Thyroid gland (tissue), 4 donors: ENCODE measurements around the gene NACC1. TPM values are rescaled to one million over a fixed set of nuclear protein-coding genes. Genes with fewer than 3 reads are reported as not detected.
A peak's percentile ranks its signal among the peaks of the same experiment; 100 is the strongest.

ENCODE experiments used
- DNase-seq, 2 donors: peaks; one replicate each; pipeline ENCODE4 v3.0.0-alpha.2; 2019
- H3K27ac ChIP-seq, 3 donors: fragments of 200-600 bp; sonication (generic); 1 replicate in 2 of 3; 2 replicates in 1 of 3; pipeline ENCODE4 v1.5.1; 2016 to 2019; ENCODE audit warnings: mild to moderate bottlenecking in 1 of 3, moderate library complexity in 1 of 3
- H3K27me3 ChIP-seq: fragments of 200-600 bp; sonication (generic); one replicate; pipeline ENCODE4 v1.5.1; 2019
- H3K36me3 ChIP-seq, 2 donors: fragments of 200-600 bp; sonication (generic); one replicate each; pipeline ENCODE4 v1.5.1; 2016 to 2019
- H3K4me1 ChIP-seq, 2 donors: fragments of 200-600 bp; sonication (generic); one replicate each; pipeline ENCODE4 v1.5.1; 2017 to 2019
- H3K4me3 ChIP-seq, 3 donors: fragments of 200-600 bp; sonication (generic); replicated peaks in 1 of 3; 1 replicate in 2 of 3; 2 replicates in 1 of 3; pipeline ENCODE4 v1.5.1; 2016; ENCODE audit warnings: mild to moderate bottlenecking in 1 of 3
- H3K9me3 ChIP-seq: fragments of 200-600 bp; sonication (generic); one replicate; pipeline ENCODE4 v1.5.1; 2017
- CTCF ChIP-seq, 6 experiments: fragments of 200-600 bp in 3 of 6; fragments of 450-650 bp in 3 of 6; sonication (generic) in 3 of 6; IDR thresholded peaks; one replicate each; pipeline ENCODE4 v1.5.1; 2016 to 2019; ENCODE audit warnings: antibody characterized with exemption in 6 of 6, mild to moderate bottlenecking in 2 of 6, inconsistent platforms in 1 of 6, moderate library complexity in 1 of 6
- POLR2A ChIP-seq, 2 donors: fragments of 450-650 bp; IDR thresholded peaks; one replicate each; pipeline ENCODE4 v1.6.1; 2017; ENCODE audit warnings: antibody characterized with exemption in 2 of 2, mild to moderate bottlenecking in 2 of 2, moderate library complexity in 1 of 2
- WGBS, 2 donors: methylation state at CpG; one replicate each; pipeline ENCODE4 v1.1.5; 2017; 5-methylcytosine and 5-hydroxymethylcytosine counted together
- intact Hi-C: fragments of 100-400 bp; cut with DNase I; formaldehyde crosslinking; loops from one replicate; pipeline ENCODE4 v1.15.1; 2023
- total RNA-seq, 4 donors: library from RNA; depleted of rRNA; stranded (reverse); fragments of >200 nt; gene quantifications; one replicate each; pipeline ENCODE4 v1.2.3, GENCODE V29; 2016

NACC1 gene
- total RNA-seq, 4 donors from 2014 or later: 16.9 to 67.7 (median 43.0) TPM

GRCh38 chr19:13093407-13094105 is 24.5 kb upstream of the NACC1 start:
- Histone ChIP-seq H3K4me3 (no peak overlapping the region), H3K27me3 (no peaks in the 10 kb centered on the region), H3K36me3 (peaks cover 0 to 15% of the 10 kb centered on the region in 2 donors), H3K27ac (peak overlapping the region in 2 of 3 donors; percentile 8 to 18), H3K4me1 (peaks cover 10 to 35% of the 10 kb centered on the region in 2 donors), H3K9me3 (no peaks in the 10 kb centered on the region)
- peak; percentile 72 to 79 for DNase-seq
- 57 to 61% methylated on average over 7 to 8 of the region's 12 CpGs for WGBS, 2 donors
- intact Hi-C loops: loop anchor here (2.0 kb wide), 1 partner anchor 111 kb away; no protein-coding TSS in a partner anchor
- TF ChIP-seq CTCF (IDR thresholded peaks at IDR 0.05): peak; percentile 87 to 96 (median 92)
- TF ChIP-seq POLR2A (IDR thresholded peaks at IDR 0.05): no peak

- Histone ChIP-seq H3K4me3 (no peak overlapping the region), H3K27ac (no peak overlapping the region), H3K9me3 (no peaks in the 10 kb centered on the region), H3K27me3 (no peaks in the 10 kb centered on the region), H3K36me3 (peaks cover 0 to 15% of the 10 kb centered on the region in 2 donors), H3K4me1 (peaks cover 14 to 40% of the 10 kb centered on the region in 2 donors)
- TF ChIP-seq POLR2A (IDR thresholded peaks at IDR 0.05) (no peak), CTCF (IDR thresholded peaks at IDR 0.05) (peak in 1 of 6 experiments; percentile 1)
- no peak for DNase-seq
- intact Hi-C loops: loop anchor here (2.0 kb wide), 1 partner anchor 111 kb away; no protein-coding TSS in a partner anchor
- WGBS, 2 donors: 54 to 62% methylated on average over 5 of the region's 5 CpGs
These were observed 24.0 kb upstream of the NACC1 start for GRCh38 chr19:13094106-13094504.

- DNase-seq: no peak
- Histone ChIP-seq H3K27ac (no peak overlapping the region), H3K4me3 (no peak overlapping the region), H3K36me3 (peaks cover 0 to 15% of the 10 kb centered on the region in 2 donors), H3K9me3 (no peaks in the 10 kb centered on the region), H3K4me1 (peaks cover 14 to 47% of the 10 kb centered on the region in 2 donors), H3K27me3 (no peaks in the 10 kb centered on the region)
- intact Hi-C loops: loop anchor here (2.0 kb wide), 1 partner anchor 112 kb away; no protein-coding TSS in a partner anchor
- no peak for TF ChIP-seq CTCF (IDR thresholded peaks at IDR 0.05)
- no peak for TF ChIP-seq POLR2A (IDR thresholded peaks at IDR 0.05)
- 71 to 72% methylated on average over 13 to 15 of the region's 16 CpGs for WGBS, 2 donors
These were observed 23.2 kb upstream of the NACC1 start for GRCh38 chr19:13094771-13095392.

GRCh38 chr19:13095393-13095784 is 22.7 kb upstream of the NACC1 start:
- no peak for DNase-seq
- Histone ChIP-seq H3K36me3 (peaks cover 0 to 13% of the 10 kb centered on the region in 2 donors), H3K9me3 (no peaks in the 10 kb centered on the region), H3K27ac (no peak overlapping the region), H3K27me3 (no peaks in the 10 kb centered on the region), H3K4me3 (no peak overlapping the region), H3K4me1 (peaks cover 14 to 45% of the 10 kb centered on the region in 2 donors)
- WGBS, 2 donors: 81 to 86% methylated on average over 15 to 24 of the region's 25 CpGs
- TF ChIP-seq CTCF (IDR thresholded peaks at IDR 0.05) (no peak), POLR2A (IDR thresholded peaks at IDR 0.05) (no peak)
- intact Hi-C loops: loop anchor here (2.0 kb wide), 1 partner anchor 113 kb away; no protein-coding TSS in a partner anchor
